A673 (cell line): Measurements from ENCODE around the gene VSIG10L. TPM values are rescaled to one million over a fixed set of nuclear protein-coding genes. Genes with fewer than 3 reads are reported as not detected.

Experiments used
- BruUV-seq: library from RNA; stranded (reverse); fragments of 400-500 nt; replicated peaks from 2 replicates; lab custom pipeline; 2021; lab: Mats Ljungman, UMichigan
- CTCF ChIA-PET: fragments of 300-600 bp; sonication (Branson Sonifier 250); formaldehyde crosslinking; loops from one replicate; lab custom pipeline; 2022; ENCODE audit warnings: antibody characterized with exemption; lab: Charles Lee
- POLR2A ChIA-PET: fragments of 300-600 bp; sonication (Branson Sonifier 250); formaldehyde crosslinking; loops from one replicate; lab custom pipeline; 2022; ENCODE audit warnings: antibody characterized with exemption; ENCODE audit not compliant: low non-redundant PET; lab: Charles Lee
- DNase-seq: peaks from one replicate; pipeline ENCODE4 v3.0.0-alpha.2; 2015; ENCODE audit warnings: low spot score
- H3K27ac ChIP-seq: fragments of 200-600 bp; sonication (generic); 2 replicates; pipeline ENCODE4 v1.5.1; 2016; ENCODE audit warnings: mixed run types, low read depth, mild to moderate bottlenecking, mixed read lengths, antibody characterized with exemption, low read length; ENCODE audit not compliant: poor library complexity, severe bottlenecking
- H3K27me3 ChIP-seq: fragments of 200-600 bp; sonication (generic); replicated peaks from 2 replicates; pipeline ENCODE4 v1.6.1; 2017; ENCODE audit warnings: mixed run types, low read depth, mild to moderate bottlenecking, mixed read lengths, antibody characterized with exemption, low read length; ENCODE audit not compliant: insufficient read depth, poor library complexity
- H3K36me3 ChIP-seq: fragments of 200-600 bp; sonication (generic); 2 replicates; pipeline ENCODE4 v1.6.1; 2016; ENCODE audit warnings: mixed run types, mild to moderate bottlenecking, mixed read lengths, antibody characterized with exemption, low read length; ENCODE audit not compliant: insufficient read depth, poor library complexity, severe bottlenecking
- H3K4me1 ChIP-seq: fragments of 200-600 bp; sonication (generic); 2 replicates; pipeline ENCODE4 v1.6.1; 2017; ENCODE audit warnings: mixed run types, mild to moderate bottlenecking, mixed read lengths, antibody characterized with exemption, low read length; ENCODE audit not compliant: insufficient read depth, poor library complexity, severe bottlenecking
- H3K4me3 ChIP-seq: fragments of 200-600 bp; sonication (generic); 2 replicates; pipeline ENCODE4 v1.5.1; 2016; ENCODE audit warnings: low read depth, mixed run types, mild to moderate bottlenecking, mixed read lengths, low read length; ENCODE audit not compliant: poor library complexity, severe bottlenecking
- H3K9me3 ChIP-seq: fragments of 200-600 bp; sonication (generic); 2 replicates; pipeline ENCODE4 v1.6.1; 2016; ENCODE audit warnings: mixed run types, low read depth, mild to moderate bottlenecking, mixed read lengths, antibody characterized with exemption, low read length; ENCODE audit not compliant: poor library complexity, severe bottlenecking
- CTCF ChIP-seq: fragments of 300-800, 200-600 bp; sonication (generic); conservative IDR thresholded peaks from 2 replicates; pipeline ENCODE4 v1.5.1; 2017; ENCODE audit warnings: low read depth, mild to moderate bottlenecking, antibody characterized with exemption, low read length, moderate library complexity, mixed read lengths
- EZH2 ChIP-seq: fragments of 200-600 bp; sonication (generic); IDR thresholded peaks from 2 replicates; pipeline ENCODE4 v1.6.1; 2017; ENCODE audit warnings: borderline replicate concordance, low read depth, mild to moderate bottlenecking, mixed read lengths, antibody characterized with exemption, low read length; ENCODE audit not compliant: poor library complexity, severe bottlenecking
- intact Hi-C: fragments of 100-400 bp; cut with micrococcal nuclease; formaldehyde crosslinking; loops from one replicate; pipeline ENCODE4 v1.10.0; 2022; ENCODE audit not compliant: unreplicated experiment
- total RNA-seq: library from RNA; stranded (reverse); gene quantifications from 2 replicates; pipeline ENCODE4 v1.2.3, GENCODE V29; 2021

VSIG10L gene
- total RNA-seq, 1 experiment from 2014 or later: 0.69 TPM

- ChIA-PET POLR2A (no interaction called here), CTCF (no interaction called here)
- no TSS peak for BruUV-seq
- no peaks in the 10 kb centered on the region for H3K9me3 ChIP-seq
- H3K4me3 ChIP-seq: no peak overlapping the region
- no peak for DNase-seq
- intact Hi-C loops: no loop called here
- H3K36me3 ChIP-seq: peaks cover 4% of the 10 kb centered on the region
- H3K27ac ChIP-seq: no peak overlapping the region
- H3K27me3 ChIP-seq: no peaks in the 10 kb centered on the region
- no peak for TF ChIP-seq CTCF
- TF ChIP-seq EZH2: no peak
- H3K4me1 ChIP-seq: no peaks in the 10 kb centered on the region
Measured at GRCh38 chr19:51351266-51351990, 9.5 kb upstream of the VSIG10L start.

DNA sequence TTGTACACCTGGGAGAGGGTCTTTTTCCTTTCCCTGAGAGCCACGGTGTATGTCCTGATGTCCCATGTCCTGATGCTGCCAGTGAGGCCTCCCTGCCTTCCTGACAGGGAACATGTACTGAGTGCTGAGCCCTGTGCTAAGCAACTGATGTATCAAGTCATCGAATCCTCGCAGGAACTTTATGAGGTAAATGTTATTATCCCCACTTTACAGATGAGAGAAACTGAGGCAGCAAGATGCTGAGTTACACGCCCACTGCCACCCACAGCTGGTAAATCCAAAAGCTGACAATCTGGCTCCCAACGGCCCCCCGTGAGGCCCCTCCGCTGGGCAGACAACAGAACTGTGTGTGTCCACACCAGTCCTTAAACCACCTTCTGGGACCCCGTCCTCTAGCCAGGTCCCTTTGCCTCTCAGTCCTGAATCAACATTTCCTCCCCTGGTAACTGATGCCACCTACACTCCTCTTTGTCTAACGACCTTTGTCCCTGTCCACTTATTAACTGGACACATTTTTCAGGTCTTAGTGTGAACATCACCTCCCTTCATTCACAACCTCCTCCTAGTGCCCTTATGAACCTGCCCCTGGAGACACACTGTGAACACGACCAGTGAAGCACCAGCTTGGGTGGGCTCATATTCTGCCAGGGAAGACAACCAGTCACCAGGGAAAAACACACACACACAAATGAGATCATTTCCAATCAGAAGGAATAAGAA is 5.4 kb upstream of the VSIG10L start:
- Histone ChIP-seq H3K27me3 (no peaks in the 10 kb centered on the region), H3K4me1 (no peaks in the 10 kb centered on the region), H3K9me3 (no peaks in the 10 kb centered on the region), H3K36me3 (peaks cover 4% of the 10 kb centered on the region), H3K27ac (no peak overlapping the region), H3K4me3 (no peak overlapping the region)
- TF ChIP-seq CTCF: no peak
- no peak for TF ChIP-seq EZH2
- BruUV-seq: no TSS peak
- no peak for DNase-seq
- CTCF ChIA-PET: no interaction called here
- POLR2A ChIA-PET: no interaction called here
- intact Hi-C loops: no loop called here

GRCh38 chr19:51346742-51347141 is 4.8 kb upstream of the VSIG10L start:
- no peaks in the 10 kb centered on the region for H3K27me3 ChIP-seq
- no peak overlapping the region for H3K27ac ChIP-seq
- intact Hi-C loops: no loop called here
- ChIA-PET POLR2A (no interaction called here), CTCF (no interaction called here)
- peaks cover 4% of the 10 kb centered on the region for H3K36me3 ChIP-seq
- no peak for TF ChIP-seq EZH2
- no peak for TF ChIP-seq CTCF
- no TSS peak for BruUV-seq
- H3K9me3 ChIP-seq: no peaks in the 10 kb centered on the region
- H3K4me1 ChIP-seq: no peaks in the 10 kb centered on the region
- DNase-seq: no peak
- H3K4me3 ChIP-seq: no peak overlapping the region
